Colon (tissue), 2 donors: ENCODE data around the gene FAM184B.
A peak's percentile ranks its signal among the peaks of the same experiment; 100 is the strongest.

Experiments
- FAIRE-seq: peaks from 2 replicates; lab custom pipeline; 2012; peaks lifted over from hg19 to GRCh38; lab: Jason Lieb, UNC
- donor health status: control.
- donor health status: control.

The FAM184B gene

GRCh38 chr4:17781300-17782287 is at the start of gene FAM184B:
TSS of gene FAM184B (minus strand) at chr4:17781621. CDS start at chr4:17781299, 322 bp downstream.
- FAIRE-seq, result no peak

GRCh38 chr4:17823871-17824669 is 42.6 kb upstream of the FAM184B start:
- no peak for FAIRE-seq

GRCh38 chr4:17817027-17817426 is 35.6 kb upstream of the FAM184B start:
- no peak for FAIRE-seq

GRCh38 chr4:17816142-17816541 is 34.7 kb upstream of the FAM184B start:
- FAIRE-seq, result no peak

GRCh38 chr4:17814140-17814539 is 32.7 kb upstream of the FAM184B start:
- FAIRE-seq, result no peak

GRCh38 chr4:17812801-17813200 is 31.4 kb upstream of the FAM184B start:
- FAIRE-seq, result no peak

GRCh38 chr4:17812125-17812524 is 30.7 kb upstream of the FAM184B start:
- no peak for FAIRE-seq

- FAIRE-seq, result no peak
These were observed 29.7 kb upstream of the FAM184B start for GRCh38 chr4:17811078-17811603.

- peak; percentile 64 for FAIRE-seq
These were observed 29.0 kb upstream of the FAM184B start, which contains the start of the genes DCAF16 and NCAPG for GRCh38 chr4:17810260-17811077. TSS of gene DCAF16 (minus strand) at chr4:17810757. CDS start at chr4:17804141, 6,616 bp downstream. TSS of gene NCAPG (plus strand) at chr4:17810979. CDS start at chr4:17811078, 99 bp downstream.

GRCh38 chr4:17809667-17810066 is 28.2 kb upstream of the FAM184B start:
- no peak for FAIRE-seq

GRCh38 chr4:17807446-17807845 is 26.0 kb upstream of the FAM184B start:
- no peak for FAIRE-seq

- FAIRE-seq, result no peak
These were observed 24.2 kb upstream of the FAM184B start for GRCh38 chr4:17805580-17806155.

GRCh38 chr4:17797808-17798207 is 16.4 kb upstream of the FAM184B start:
- FAIRE-seq, result no peak

- FAIRE-seq, result no peak
These were observed 13.3 kb upstream of the FAM184B start for GRCh38 chr4:17794730-17795129.

- FAIRE-seq, result no peak
These were observed 7.5 kb upstream of the FAM184B start for GRCh38 chr4:17788956-17789355.

- no peak for FAIRE-seq
These were observed 5.9 kb upstream of the FAM184B start for GRCh38 chr4:17787315-17787714.

- no peak for FAIRE-seq
These were observed 5.1 kb upstream of the FAM184B start for GRCh38 chr4:17786567-17786966.

GRCh38 chr4:17785858-17786257 is 4.4 kb upstream of the FAM184B start:
- FAIRE-seq, result no peak

GRCh38 chr4:17780501-17781299 is 721 bp downstream of the FAM184B start:
- FAIRE-seq, result no peak

GRCh38 chr4:17778431-17778830 is 3.0 kb downstream of the FAM184B start:
- FAIRE-seq, result no peak
